Stimulated activated CD4-positive, alpha-beta T cell treated with anti-CD3 and anti-CD28 coated beads, TNF-alpha, amount 100 ng/mL, for 24 hours (primary cell): ENCODE data around the gene SNX18.

Experiments
- DNase-seq, 3 experiments: peaks; one replicate each; pipeline ENCODE4 v3.0.0-alpha.2; 2020; ENCODE audit warnings: low read depth in 3 of 3

Gene SNX18

GRCh38 chr5:54580997-54581811 is 63.6 kb downstream of the SNX18 start:
- no peak for DNase-seq

GRCh38 chr5:54581831-54582548 is 64.4 kb downstream of the SNX18 start:
- no peak for DNase-seq

GRCh38 chr5:54586336-54586735 is 68.8 kb downstream of the SNX18 start:
- no peak for DNase-seq

- no peak for DNase-seq
Measured at GRCh38 chr5:54589786-54590185, 72.2 kb downstream of the SNX18 start.

GRCh38 chr5:54590824-54591223 is 73.3 kb downstream of the SNX18 start:
- no peak for DNase-seq

GRCh38 chr5:54593779-54594178 is 76.2 kb downstream of the SNX18 start:
- DNase-seq: no peak

GRCh38 chr5:54594181-54594580 is 76.6 kb downstream of the SNX18 start:
- no peak for DNase-seq

- no peak for DNase-seq
Measured at GRCh38 chr5:54595721-54596120, 78.2 kb downstream of the SNX18 start.
